Kidney capillary endothelial cell (primary cell): ENCODE data around the gene CTAGE8.
"Not testable (repeated sequence)": the region's sequence is repeated elsewhere in the genome, so short reads cannot be mapped to it uniquely, and the experiment has no call there.

Experiments used
- DNase-seq: peaks from one replicate; pipeline ENCODE4 v3.0.0-alpha.2; 2018; ENCODE audit warnings: low spot score

The CTAGE8 gene

DNA sequence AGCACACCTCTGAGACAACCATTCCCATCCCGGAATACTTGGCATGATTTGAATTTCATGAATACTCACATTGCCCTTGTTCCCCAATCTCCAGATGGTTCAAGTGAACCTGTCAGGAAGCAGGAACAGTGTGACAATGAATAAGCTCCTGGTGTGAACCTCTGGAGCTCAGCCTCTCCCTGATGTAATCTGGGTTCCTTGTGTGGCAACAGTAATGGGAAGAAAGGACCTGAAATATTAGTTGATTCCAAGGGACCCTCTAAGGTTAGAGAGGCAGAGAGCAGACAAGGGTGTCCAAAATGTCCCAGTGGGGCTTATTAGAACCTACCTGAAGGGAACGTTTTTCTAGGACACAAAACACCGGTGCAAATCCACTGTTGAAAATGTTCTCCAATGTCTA lies 13.0 kb downstream of the CTAGE8 start:
- DNase-seq: no peak

GRCh38 chr7:144255471-144255897 lies 13.6 kb downstream of the CTAGE8 start:
- no peak for DNase-seq

GRCh38 chr7:144252307-144252706 lies 16.8 kb downstream of the CTAGE8 start:
- DNase-seq: not testable (repeated sequence)

- DNase-seq: not testable (repeated sequence)
Observed at GRCh38 chr7:144247674-144248330, 21.3 kb downstream of the CTAGE8 start.

DNA sequence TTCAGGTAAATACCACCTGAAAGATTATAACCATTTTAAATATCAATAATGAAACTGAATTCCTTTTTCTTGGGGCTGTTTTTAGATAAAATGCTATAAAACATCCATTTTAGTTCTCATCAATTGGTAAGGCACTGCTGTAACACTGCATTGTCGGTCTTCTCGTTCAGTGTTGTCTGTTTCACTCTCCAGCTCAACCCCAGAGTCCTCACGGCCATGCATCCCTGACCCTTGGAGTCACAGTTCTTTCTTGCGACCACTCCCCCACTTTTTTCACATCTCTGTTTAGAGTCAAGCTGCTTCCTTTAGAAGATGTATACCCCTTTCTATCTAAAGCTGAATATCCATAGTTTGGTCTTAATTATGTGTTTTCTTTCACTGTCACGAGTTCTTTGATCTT lies 22.1 kb downstream of the CTAGE8 start:
- not testable (repeated sequence) for DNase-seq

- DNase-seq: not testable (repeated sequence)
Observed at GRCh38 chr7:144245372-144245771, 23.7 kb downstream of the CTAGE8 start.

DNA sequence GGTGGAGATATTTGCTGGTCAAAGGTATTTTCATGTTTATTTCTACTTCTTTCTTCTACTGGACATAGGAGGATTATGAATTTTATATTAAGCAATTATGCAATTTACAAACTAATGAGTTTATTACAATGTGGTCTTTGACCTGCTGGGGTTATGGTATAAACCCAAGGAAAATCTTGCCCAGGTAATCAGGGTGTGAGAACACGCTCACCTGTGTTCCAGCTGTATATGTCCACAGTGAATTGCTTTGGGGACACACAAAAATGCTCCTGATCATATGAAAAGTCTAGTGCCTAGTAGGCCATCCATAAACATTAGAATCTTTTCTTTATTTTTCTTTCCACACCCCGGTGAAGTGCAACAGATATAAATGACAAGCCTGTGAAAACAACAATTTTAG lies 29.7 kb downstream of the CTAGE8 start, which contains the start of gene OR2A42:
Gene OR2A42 (minus strand): TSS at position 241 of the 400 bp plus-strand sequence. CDS start 6,762 bp downstream, outside the sequence.
- not testable (repeated sequence) for DNase-seq

GRCh38 chr7:144238530-144239082 lies 30.5 kb downstream of the CTAGE8 start:
- DNase-seq: not testable (repeated sequence)

GRCh38 chr7:144233039-144233438 lies 36.0 kb downstream of the CTAGE8 start:
- DNase-seq: not testable (repeated sequence)

DNA sequence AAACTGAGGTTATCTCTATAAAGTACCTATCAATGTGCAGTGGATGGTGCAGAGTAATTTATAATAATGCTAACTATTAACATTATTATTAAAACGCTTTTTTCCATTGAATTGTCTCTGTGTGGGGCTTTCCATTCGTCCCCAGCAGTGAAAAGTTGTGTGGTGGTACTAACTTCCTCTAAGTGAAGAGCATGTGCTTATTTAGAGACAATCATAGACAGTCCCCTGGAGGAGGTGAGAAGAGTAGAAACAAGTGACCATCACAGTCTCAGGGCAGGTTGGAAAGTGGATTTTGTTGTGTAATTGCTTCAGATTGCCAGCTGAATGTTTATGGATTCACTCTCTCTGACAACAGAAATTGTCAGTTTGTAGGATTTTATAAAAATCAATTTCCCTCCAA lies 38.1 kb downstream of the CTAGE8 start:
- not testable (repeated sequence) for DNase-seq

DNA sequence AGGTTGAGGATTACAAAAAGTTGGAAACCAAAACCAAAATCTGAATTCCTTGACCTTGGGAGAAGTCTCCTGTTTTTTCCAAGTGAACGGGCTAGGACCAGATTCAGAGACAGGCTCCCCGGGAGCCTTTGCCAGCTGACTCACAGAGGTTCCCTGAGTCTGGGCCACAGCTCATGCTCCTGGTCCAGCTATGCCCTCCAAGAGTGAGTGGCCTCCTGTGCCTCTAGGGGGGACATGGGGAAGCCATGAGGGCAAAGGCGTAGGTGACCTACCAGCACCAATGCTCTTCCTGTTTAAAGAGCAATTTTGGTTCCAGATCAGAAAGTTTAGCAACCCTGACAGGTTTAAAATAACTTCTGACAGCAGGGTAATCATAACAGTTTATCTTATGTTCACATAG lies 40.3 kb downstream of the CTAGE8 start:
- not testable (repeated sequence) for DNase-seq

DNA sequence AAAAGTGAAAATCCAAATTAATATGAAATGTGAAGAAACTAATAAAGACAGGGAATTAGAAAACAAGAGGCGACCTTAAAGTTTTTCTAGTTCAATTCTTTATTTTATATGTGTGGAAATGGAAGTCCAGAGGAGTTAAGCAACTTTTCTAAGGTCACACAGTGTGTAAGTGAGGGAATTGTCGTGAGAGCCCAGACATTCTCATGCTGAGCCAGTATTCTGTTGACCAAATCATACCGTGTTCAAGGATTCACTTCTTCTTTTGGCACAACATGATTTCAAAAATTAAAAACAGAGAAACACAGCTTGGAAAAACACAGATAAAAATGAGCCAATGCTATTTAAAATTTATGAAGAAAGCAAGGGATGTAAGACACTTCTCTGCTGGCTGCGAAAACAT lies 42.2 kb downstream of the CTAGE8 start:
- not testable (repeated sequence) for DNase-seq

GRCh38 chr7:144223675-144224074 lies 45.4 kb downstream of the CTAGE8 start:
- DNase-seq: not testable (repeated sequence)

GRCh38 chr7:144220531-144220930 lies 48.6 kb downstream of the CTAGE8 start:
- DNase-seq: not testable (repeated sequence)

DNA sequence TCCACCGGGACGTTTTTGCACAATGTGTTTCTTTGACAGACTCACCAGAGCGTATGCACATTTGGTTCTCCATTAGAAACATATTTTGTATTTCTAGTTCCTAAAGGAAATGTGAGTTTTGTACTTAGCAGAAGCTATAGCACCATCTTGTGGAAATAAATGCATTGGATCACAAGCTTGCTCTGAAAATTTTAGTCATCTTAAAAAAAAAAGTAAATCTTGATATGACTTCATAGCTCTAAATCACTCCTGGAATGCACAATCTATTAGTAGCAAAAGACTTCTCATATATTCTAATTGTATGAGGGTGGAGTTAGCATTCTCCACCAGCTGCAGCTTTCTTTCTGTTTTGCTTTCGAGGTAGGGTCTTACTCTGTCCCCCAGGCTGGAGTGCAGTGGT lies 49.9 kb downstream of the CTAGE8 start:
- DNase-seq: not testable (repeated sequence)

- DNase-seq: not testable (repeated sequence)
Observed at GRCh38 chr7:144218581-144218980, 50.5 kb downstream of the CTAGE8 start.

GRCh38 chr7:144217200-144217599 lies 51.9 kb downstream of the CTAGE8 start:
- not testable (repeated sequence) for DNase-seq
